Measurements from ENCODE around the gene TXNRD1. TPM values are rescaled to one million over a fixed set of nuclear protein-coding genes. Genes with fewer than 3 reads are reported as not detected.

The TXNRD1 gene
- total RNA-seq, 1 donor from 2014 or later, result 176 TPM

DNA sequence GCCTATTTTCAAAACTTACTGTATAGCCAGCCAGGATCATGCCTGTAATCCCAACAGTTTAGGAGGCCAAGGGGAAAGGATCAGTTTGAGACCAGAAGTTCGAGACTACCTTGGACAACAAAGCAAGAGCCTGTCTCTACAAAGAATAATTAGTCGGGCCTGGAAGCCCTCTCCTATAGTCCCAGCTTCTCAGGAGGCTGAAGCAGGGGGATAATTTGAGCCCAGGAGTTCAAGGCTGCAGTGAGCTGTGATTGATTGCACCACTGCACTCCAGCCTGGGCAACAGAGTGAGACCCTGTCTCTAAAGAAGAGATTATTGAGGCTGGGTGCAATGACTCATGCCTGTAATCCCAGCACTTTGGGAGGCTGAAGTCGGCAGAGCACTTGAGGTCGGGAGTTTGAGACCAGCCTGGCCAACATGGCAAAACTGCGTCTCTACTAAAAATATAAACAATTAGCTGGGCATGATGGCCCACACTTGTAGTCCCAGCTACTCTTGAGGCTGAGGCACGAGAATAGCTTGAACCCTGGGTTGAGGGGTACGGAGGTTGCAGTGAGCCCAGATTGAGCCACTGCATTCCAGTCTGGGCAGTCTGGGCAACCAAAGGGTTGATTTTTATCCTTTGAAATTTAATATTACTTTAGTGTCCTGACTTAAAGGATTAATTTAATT is 102.1 kb downstream of the TXNRD1 start:
- H3K9me3 ChIP-seq (ENCODE audit: insufficient read depth, low read depth, low read length), result no peaks in the 10 kb centered on the region
- no peak overlapping the region for H3K4me3 Mint-ChIP-seq (ENCODE audit: unreplicated experiment)
- H3K79me2 ChIP-seq (ENCODE audit: insufficient read depth, low read length), result peaks cover 58% of the 10 kb centered on the region
- no peak overlapping the region for H3K27ac ChIP-seq (ENCODE audit: low read depth, low read length)
- no peak overlapping the region for H3K27ac Mint-ChIP-seq (ENCODE audit: unreplicated experiment)
- no peaks in the 10 kb centered on the region for H3K9me3 Mint-ChIP-seq (ENCODE audit: unreplicated experiment)
- no peak for FAIRE-seq
- no peaks in the 10 kb centered on the region for H3K4me1 Mint-ChIP-seq (ENCODE audit: low read depth, unreplicated experiment)
- no peak for DNase-seq (ENCODE audit: low read depth)
- H3K9ac ChIP-seq (ENCODE audit: low read length), result no peak overlapping the region
- H3K27me3 ChIP-seq (ENCODE audit: insufficient read depth, low read length), result no peaks in the 10 kb centered on the region
- H2AFZ ChIP-seq (ENCODE audit: low read depth, low read length), result no peak overlapping the region
- peaks cover 22% of the 10 kb centered on the region for H3K36me3 Mint-ChIP-seq (ENCODE audit: low read depth, unreplicated experiment)
- H3K4me1 ChIP-seq (ENCODE audit: insufficient read depth, low read length), result no peaks in the 10 kb centered on the region
- H3K4me2 ChIP-seq (ENCODE audit: low read length), result no peak overlapping the region
- H3K36me3 ChIP-seq (ENCODE audit: insufficient read depth, low read length), result peaks cover 80% of the 10 kb centered on the region
- H3K4me3 ChIP-seq (ENCODE audit: insufficient read depth, low read depth, low read length), result no peak overlapping the region
- TF ChIP-seq EZH2 (IDR thresholded peaks at IDR 0.05; ENCODE audit: insufficient read depth, low read length), result no peak
- TF ChIP-seq, protein P1, sequence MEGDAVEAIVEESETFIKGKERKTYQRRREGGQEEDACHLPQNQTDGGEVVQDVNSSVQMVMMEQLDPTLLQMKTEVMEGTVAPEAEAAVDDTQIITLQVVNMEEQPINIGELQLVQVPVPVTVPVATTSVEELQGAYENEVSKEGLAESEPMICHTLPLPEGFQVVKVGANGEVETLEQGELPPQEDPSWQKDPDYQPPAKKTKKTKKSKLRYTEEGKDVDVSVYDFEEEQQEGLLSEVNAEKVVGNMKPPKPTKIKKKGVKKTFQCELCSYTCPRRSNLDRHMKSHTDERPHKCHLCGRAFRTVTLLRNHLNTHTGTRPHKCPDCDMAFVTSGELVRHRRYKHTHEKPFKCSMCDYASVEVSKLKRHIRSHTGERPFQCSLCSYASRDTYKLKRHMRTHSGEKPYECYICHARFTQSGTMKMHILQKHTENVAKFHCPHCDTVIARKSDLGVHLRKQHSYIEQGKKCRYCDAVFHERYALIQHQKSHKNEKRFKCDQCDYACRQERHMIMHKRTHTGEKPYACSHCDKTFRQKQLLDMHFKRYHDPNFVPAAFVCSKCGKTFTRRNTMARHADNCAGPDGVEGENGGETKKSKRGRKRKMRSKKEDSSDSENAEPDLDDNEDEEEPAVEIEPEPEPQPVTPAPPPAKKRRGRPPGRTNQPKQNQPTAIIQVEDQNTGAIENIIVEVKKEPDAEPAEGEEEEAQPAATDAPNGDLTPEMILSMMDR (IDR thresholded peaks at IDR 0.05; ENCODE audit: insufficient read depth, low read depth, low read length), result no peak
- H3K27me3 Mint-ChIP-seq (ENCODE audit: low read depth, unreplicated experiment), result no peaks in the 10 kb centered on the region
- H4K20me1 ChIP-seq (ENCODE audit: insufficient read depth, low read length), result peaks cover 54% of the 10 kb centered on the region

GRCh38 chr12:104319028-104319427 is 103.4 kb downstream of the TXNRD1 start:
- no peak overlapping the region for H3K27ac ChIP-seq (ENCODE audit: low read depth, low read length)
- peaks cover 47% of the 10 kb centered on the region for H3K79me2 ChIP-seq (ENCODE audit: insufficient read depth, low read length)
- H3K4me3 ChIP-seq (ENCODE audit: insufficient read depth, low read depth, low read length), result no peak overlapping the region
- H3K27me3 Mint-ChIP-seq (ENCODE audit: low read depth, unreplicated experiment), result no peaks in the 10 kb centered on the region
- no peak for DNase-seq (ENCODE audit: low read depth)
- H3K27me3 ChIP-seq (ENCODE audit: insufficient read depth, low read length), result no peaks in the 10 kb centered on the region
- peaks cover 67% of the 10 kb centered on the region for H3K36me3 ChIP-seq (ENCODE audit: insufficient read depth, low read length)
- H3K36me3 Mint-ChIP-seq (ENCODE audit: low read depth, unreplicated experiment), result peaks cover 21% of the 10 kb centered on the region
- no peaks in the 10 kb centered on the region for H3K4me1 ChIP-seq (ENCODE audit: insufficient read depth, low read length)
- TF ChIP-seq, protein P1 (IDR thresholded peaks at IDR 0.05; ENCODE audit: insufficient read depth, low read depth, low read length), result no peak
- TF ChIP-seq EZH2 (IDR thresholded peaks at IDR 0.05; ENCODE audit: insufficient read depth, low read length), result no peak
- no peak overlapping the region for H3K4me2 ChIP-seq (ENCODE audit: low read length)
- H3K9ac ChIP-seq (ENCODE audit: low read length), result no peak overlapping the region
- H3K4me1 Mint-ChIP-seq (ENCODE audit: low read depth, unreplicated experiment), result no peaks in the 10 kb centered on the region
- peaks cover 44% of the 10 kb centered on the region for H4K20me1 ChIP-seq (ENCODE audit: insufficient read depth, low read length)
- no peak overlapping the region for H3K27ac Mint-ChIP-seq (ENCODE audit: unreplicated experiment)
- H3K9me3 ChIP-seq (ENCODE audit: insufficient read depth, low read depth, low read length), result no peaks in the 10 kb centered on the region
- H3K4me3 Mint-ChIP-seq (ENCODE audit: unreplicated experiment), result no peak overlapping the region
- H3K9me3 Mint-ChIP-seq (ENCODE audit: unreplicated experiment), result no peaks in the 10 kb centered on the region
- H2AFZ ChIP-seq (ENCODE audit: low read depth, low read length), result no peak overlapping the region
- FAIRE-seq, result no peak

GRCh38 chr12:104319918-104320626 is 104.5 kb downstream of the TXNRD1 start:
- Histone ChIP-seq H3K9ac (ENCODE audit: low read length) (no peak overlapping the region), H3K27me3 (ENCODE audit: insufficient read depth, low read length) (no peaks in the 10 kb centered on the region), H3K36me3 (ENCODE audit: insufficient read depth, low read length) (peaks cover 66% of the 10 kb centered on the region), H2AFZ (ENCODE audit: low read depth, low read length) (no peak overlapping the region), H4K20me1 (ENCODE audit: insufficient read depth, low read length) (peaks cover 42% of the 10 kb centered on the region), H3K4me2 (ENCODE audit: low read length) (no peak overlapping the region), H3K9me3 (ENCODE audit: insufficient read depth, low read depth, low read length) (no peaks in the 10 kb centered on the region), H3K79me2 (ENCODE audit: insufficient read depth, low read length) (peaks cover 39% of the 10 kb centered on the region), H3K4me1 (ENCODE audit: insufficient read depth, low read length) (no peaks in the 10 kb centered on the region), H3K27ac (ENCODE audit: low read depth, low read length) (no peak overlapping the region), H3K4me3 (ENCODE audit: insufficient read depth, low read depth, low read length) (no peak overlapping the region)
- DNase-seq (ENCODE audit: low read depth) (no peak), FAIRE-seq (no peak)
- TF ChIP-seq, protein P1 (IDR thresholded peaks at IDR 0.05; ENCODE audit: insufficient read depth, low read depth, low read length), result no peak
- no peak for TF ChIP-seq EZH2 (IDR thresholded peaks at IDR 0.05; ENCODE audit: insufficient read depth, low read length)
- Mint-ChIP-seq H3K27ac (ENCODE audit: unreplicated experiment) (no peak overlapping the region), H3K9me3 (ENCODE audit: unreplicated experiment) (no peaks in the 10 kb centered on the region), H3K27me3 (ENCODE audit: low read depth, unreplicated experiment) (no peaks in the 10 kb centered on the region), H3K36me3 (ENCODE audit: low read depth, unreplicated experiment) (peaks cover 21% of the 10 kb centered on the region), H3K4me3 (ENCODE audit: unreplicated experiment) (no peak overlapping the region), H3K4me1 (ENCODE audit: low read depth, unreplicated experiment) (no peaks in the 10 kb centered on the region)

All from astrocyte (in vitro differentiated cells and primary cell).